NT2/D1 (cell line): ENCODE measurements around the gene KDM4B.

ENCODE experiments used
- SUZ12 ChIP-seq: IDR thresholded peaks from 2 replicates; pipeline ENCODE4 v1.6.1; 2011; ENCODE audit not compliant: insufficient read length, insufficient read depth; ENCODE audit errors: extremely low read depth
- YY1 ChIP-seq: IDR thresholded peaks from 2 replicates; pipeline ENCODE4 v1.6.1; 2011; ENCODE audit not compliant: insufficient read length, insufficient read depth
- ZNF274 ChIP-seq: IDR thresholded peaks from 2 replicates; pipeline ENCODE4 v1.6.1; 2011; ENCODE audit warnings: mild to moderate bottlenecking, low read depth, low read length

DNA sequence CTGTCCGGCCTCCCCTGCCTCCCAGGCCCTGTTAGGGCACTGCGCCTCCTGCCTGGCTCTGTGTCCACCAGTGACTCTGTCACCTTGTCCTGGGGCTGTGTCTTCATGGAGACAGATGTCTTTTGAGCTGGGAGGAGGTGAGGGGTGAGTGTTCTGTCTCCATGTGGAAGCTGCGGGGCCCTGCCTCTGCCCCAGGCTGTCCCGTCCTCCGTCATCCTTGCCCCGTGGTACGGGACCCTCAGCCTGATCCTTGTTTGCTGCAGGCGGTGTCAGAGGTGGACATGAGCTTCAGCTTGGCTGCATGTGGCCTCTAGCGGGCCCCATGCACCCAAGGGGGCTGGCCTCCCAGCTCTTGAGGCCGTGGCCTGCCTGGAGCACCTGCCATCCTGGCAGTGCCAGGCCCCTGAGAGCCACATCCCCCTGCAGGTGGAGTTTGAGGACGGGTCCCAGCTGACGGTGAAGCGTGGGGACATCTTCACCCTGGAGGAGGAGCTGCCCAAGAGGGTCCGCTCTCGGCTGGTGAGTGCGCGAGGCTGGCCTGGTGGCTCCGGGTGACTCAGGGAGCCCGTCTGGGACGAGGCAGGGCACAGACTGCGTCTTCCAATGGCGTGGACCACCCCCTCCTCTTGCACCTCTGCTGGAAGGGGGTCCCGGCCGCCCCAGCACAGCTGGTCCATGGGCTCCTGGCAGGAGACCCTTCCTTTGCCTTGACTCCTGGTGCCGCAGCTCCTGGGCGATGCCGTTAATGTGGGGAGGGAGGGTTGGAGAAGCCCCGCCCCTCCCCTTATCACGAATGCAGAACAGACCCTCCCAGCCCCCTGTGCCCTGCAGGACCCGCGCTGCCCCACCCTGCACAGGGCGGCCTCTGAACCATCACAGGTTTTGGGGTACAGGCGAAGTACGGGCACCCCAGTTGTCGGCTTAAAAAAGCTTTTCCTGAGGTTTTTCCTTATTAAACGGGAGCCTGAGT lies 181.3 kb downstream of the KDM4B start:
- TF ChIP-seq YY1 (no peak), ZNF274 (no peak), SUZ12 (no peak)
